HG02970 (cell line): ENCODE results near the gene LSAMP.

Experiments used
- ATAC-seq: cut with Tn5 transposase; IDR thresholded peaks from one replicate; pipeline ENCODE4 v1.9.1; 2021; ENCODE audit warnings: mild to moderate bottlenecking, moderate library complexity, moderate number of reproducible peaks; ENCODE audit not compliant: unreplicated experiment, low FRiP score

The LSAMP gene

DNA sequence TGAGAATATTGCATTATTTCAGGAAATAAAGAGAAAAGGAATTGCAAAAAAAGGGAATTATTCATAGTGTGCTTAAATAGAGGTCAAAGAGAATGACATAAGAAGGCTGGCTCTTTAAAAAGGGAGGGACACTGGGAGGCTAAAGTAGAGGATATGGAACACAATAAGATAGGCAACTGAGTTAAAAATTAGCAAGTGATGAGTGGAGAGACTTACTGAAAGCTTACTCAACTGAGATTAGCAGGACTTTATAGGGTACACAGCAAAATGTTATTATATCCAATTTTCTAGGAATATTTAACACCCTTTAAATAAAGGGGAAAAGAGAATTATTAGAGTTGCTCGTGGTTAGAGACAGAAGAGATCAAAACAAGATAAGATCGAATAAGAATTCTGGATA, 375.2 kb downstream of the LSAMP start:
- ATAC-seq = no peak

DNA sequence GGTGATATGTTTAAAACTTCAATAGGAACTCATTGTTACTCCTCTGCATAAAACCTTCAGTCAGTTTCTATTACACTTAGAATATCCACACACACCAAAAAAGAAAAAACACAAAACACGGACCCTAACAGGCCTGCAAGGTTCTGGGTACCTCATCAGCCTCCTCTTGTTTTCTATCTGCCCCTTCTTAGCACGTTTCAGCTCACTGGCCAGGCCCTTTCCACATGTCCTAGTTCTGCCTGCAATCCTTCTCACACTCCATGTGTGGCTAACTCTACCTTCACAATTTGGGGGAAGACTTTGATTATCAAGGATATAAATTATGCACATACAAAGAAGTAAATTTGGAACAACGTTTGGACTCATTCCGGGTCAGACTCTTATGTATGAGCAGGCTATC, 376.3 kb downstream of the LSAMP start:
- no peak for ATAC-seq

DNA sequence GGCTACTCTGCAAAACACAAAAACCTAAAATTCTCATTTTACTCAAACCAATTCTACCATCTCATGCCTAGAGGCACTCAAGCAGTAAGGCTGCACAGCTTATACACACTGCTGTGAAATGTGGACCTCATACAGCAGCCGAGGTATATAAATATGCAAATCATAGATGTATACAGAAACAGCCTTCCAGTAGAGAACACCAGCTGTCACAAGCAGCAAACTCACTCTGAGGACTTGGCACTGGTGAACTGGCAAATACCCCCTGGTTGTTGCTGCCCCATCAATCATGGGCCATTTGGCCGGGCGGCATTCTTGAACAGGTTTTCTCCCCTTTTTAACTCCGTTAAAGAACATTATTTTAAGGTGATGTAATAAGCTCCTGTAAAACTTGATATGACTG, 378.0 kb downstream of the LSAMP start:
- ATAC-seq = no peak

DNA sequence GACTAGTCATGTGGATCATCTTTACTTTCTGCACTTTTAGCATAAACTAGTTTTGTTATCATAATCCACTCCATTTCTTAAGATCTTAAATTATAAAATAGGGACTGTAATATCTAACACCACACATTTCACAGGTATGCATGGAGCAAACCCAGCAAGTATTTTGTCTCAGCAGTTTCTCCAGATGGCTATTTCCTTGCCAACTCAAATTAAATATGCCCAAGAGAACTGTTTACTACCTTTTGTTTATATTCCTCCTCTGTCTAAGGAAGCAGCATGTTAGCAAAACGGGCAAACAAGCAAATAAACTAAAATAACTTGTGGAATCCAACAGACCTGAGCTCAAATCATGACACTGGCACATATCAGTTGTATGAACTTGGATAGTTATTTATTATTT, 379.8 kb downstream of the LSAMP start:
- no peak for ATAC-seq

DNA sequence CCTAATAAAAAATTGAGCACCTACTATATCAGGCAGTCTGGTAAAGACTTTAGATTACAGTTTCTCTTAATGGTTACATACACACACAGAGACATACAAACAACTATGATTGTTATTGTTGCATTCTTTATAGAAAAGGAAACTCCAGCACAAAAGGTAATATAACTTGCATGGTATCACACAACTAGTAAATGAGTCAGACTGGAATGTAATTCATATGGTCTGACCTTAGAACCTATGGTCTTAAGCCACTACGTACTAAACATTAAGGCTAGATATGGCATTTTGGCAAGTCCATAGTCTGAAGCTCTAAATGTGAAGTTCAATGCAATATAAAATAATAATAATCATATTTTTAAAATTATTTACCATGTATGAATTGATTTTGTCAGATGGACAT, 380.6 kb downstream of the LSAMP start:
- ATAC-seq = no peak

DNA sequence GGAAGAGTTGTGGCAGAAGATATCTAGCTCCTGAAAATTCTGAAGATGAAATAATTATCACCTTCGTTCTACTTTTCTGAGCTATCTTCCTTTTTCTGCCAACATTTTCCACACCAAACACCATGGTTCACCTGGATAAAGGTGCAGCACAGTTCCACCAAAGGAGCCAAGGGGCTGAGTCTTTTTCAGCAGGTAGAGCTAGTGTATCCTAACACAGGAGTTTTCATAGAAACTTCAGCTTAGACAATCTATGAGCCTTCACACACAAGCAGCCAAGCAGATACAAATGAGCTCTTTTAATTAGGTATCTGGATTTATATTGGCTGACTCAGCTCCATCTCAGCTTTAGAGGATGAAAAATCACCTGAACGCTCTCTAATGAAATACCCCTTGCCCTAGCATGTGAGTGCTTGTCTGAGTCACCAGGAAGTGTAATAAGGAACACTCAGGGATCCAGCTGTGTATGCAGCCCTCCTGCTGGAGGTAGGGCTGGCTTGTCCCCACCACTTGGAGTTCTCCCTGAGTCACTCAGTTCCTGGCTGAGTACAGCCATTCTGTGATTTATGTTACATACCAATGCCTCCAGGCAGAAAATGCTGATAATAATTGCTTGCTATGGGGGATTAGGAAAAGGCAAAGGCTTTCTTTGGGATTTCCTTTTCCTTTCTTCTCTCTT, 385.7 kb downstream of the LSAMP start:
- ATAC-seq = no peak

DNA sequence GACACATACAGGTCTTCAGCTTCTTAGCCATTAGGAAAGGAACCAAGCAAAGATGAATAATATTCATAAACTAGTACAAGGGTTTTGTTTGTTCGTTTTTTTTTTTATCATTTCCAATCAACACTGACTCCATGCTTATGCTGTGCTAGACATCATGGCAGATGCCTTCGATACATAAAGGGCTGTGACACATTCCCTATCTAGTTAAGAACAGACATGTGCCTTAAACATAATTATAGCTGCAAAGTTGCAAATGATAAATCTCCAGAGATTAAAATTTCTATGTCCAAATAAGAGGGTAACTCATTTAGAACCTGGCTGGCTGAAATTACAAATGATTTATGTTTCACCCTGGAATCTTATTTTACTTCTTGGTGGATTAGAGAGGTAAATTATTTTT, 386.4 kb downstream of the LSAMP start:
- ATAC-seq = no peak

DNA sequence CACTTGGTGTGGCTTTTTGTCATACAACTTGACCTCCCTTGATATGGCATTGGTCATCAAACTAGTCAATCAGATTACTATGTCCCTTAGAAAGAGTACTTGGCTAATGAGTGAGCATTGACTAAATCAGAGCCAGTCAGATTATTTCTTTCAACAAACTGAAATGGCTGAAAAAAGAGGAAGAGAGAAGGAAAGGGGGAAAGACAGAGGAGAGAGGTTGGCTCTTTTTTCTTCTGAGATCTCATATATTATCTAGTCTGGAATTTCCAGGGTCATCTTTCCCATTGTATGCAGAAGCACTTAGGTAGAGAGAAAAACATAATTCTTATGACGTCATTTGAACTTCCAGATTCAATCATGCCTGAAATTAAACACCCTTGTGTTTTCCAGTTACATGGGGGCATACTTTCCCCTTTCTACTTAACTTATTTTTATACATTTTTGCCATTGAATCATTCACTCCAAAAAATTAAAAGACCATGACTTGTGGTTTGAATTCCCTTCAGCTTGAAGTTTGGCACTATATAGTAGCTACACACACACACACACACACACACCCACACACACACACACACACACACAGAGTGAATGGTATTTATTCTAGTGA, 387.8 kb downstream of the LSAMP start:
- no peak for ATAC-seq

DNA sequence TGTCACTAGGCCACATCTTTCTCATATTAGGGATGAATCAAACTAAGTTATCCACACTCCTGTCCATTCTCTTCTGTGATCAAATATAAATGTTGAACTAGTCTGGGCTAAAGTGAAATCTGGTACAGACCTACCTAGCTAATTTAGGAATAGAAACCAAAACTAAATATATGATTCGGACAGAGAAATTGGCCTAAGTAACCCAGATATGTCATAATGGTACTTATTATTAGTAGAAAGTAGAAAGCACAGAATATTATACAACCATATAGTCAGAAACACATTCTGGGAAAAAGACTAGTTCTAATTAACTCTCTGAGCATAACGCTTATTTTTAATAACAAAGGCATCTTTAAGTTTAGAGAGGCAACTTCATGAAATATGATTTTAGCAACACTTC, 389.0 kb downstream of the LSAMP start:
- ATAC-seq = peak; percentile 71

DNA sequence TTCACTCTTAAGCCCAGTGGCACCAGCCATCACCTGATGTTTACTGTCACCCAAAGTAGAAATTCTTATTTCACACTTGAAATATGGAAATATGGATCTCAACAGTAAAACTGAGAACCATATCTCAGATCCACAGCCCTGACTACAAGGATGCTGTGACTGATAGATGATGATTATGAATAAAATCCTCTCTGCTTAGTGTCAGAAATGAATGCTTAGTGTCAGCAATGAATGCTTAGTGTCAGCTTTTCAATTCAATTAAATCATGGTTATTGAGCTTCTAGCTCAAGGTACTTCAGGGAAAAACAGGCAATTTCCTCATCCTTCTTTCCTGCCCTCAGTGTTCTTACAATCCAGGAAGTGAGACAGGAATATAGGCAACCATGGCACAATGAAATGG, 392.3 kb downstream of the LSAMP start:
- no peak for ATAC-seq

DNA sequence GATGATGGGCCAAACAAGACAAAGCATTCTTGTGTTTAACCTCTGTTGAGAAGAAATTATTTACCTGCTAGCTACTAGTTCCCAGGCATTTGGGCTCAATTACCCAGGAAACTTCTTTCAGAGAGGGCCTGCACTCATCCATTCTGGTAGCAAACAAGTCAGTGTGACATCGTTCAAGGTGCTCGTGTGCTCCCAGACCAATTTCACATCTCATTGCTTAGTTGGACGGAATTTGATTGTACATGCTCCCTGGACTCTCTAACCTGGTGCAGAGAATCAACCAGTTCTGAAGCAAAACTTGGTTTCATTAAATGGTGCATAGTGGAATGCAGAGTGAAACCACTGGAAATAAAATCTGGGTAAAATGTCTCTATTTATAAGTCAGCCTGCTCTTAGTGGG, 392.7 kb downstream of the LSAMP start:
- no peak for ATAC-seq

DNA sequence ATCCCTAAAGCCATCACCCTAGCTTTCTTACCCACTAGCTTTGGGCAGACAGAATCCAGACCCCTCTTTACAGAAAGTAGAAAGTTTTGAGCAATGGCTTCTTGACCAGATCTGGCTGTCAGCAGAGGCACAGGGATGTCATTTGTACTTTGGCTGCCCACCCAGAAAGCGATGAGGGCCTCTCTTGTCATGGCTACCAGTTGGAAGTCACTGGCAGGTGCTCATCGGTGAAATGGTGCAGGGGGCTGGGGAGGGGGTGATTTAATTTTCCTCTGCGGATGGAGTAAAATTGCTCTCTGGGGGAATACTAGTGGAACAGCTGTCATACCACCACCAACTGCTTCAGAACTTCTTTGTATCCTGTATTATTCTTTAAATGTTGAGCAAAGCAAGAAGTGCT, 393.7 kb downstream of the LSAMP start:
- ATAC-seq = no peak

DNA sequence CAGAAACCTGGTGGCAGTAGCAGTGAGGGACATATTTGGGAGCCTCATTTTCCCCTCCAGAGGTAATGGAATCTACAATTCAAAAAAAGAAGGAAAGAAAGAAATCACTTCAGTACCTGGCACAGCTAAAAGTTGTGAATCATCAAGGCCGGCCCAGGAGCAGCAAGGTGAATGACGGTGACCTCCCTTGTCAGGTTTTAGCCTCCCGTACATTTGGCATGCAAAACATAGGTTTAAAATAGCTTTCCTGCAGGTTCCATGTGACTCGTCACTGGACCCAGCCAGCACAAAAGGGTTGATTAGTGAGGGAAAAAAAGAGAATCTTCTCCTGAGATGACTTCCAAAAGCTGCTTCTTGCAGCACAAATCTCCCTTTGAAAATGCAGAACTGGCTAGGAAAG, 394.2 kb downstream of the LSAMP start:
- no peak for ATAC-seq

DNA sequence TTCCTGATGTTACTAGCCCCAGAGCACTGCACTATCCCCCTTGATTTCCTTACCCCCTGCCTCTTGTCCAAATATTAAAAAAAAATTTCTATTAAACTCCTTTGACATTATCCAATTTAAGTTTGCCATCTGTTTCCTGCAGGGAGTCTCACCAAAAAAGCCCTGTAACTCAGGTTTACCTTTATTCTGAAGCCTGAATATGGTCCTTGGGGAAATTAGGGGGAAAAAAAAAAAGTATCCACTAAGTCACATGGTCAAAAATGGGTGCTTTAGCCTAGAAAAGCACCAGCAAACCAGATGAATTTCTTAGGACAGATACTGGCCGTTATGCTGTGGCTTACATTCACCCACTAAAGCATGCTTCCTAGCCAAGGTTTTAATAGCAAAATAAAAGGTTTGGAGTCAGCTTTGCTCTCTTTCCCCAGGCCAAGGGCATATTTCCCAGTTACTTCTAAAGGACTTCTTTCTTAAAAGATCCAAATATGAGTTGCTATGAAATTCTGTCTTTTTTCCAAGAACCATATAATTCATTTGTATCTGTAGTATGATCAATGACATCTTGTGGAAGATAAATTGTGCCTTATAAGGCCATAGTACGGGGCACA, 394.9 kb downstream of the LSAMP start:
- no peak for ATAC-seq

DNA sequence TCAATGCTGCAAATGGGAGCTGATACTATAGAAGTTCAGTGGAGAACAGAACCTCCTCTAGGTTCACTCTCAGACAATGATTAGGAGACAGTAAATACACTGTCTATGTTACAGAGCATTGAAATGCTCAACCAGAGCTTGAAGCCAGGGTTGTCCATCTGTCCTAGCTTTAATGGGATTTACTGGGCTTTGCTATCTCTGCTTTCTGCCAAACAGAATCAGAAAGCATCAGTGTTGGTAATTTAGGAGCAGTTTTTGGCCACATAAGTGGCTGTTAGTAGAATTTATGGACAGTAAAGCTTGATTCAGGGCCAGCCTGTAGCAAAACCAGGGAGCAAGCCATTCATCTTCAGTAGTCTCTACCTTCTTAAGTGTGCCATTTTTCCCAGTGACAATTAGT, 396.3 kb downstream of the LSAMP start:
- ATAC-seq = no peak

DNA sequence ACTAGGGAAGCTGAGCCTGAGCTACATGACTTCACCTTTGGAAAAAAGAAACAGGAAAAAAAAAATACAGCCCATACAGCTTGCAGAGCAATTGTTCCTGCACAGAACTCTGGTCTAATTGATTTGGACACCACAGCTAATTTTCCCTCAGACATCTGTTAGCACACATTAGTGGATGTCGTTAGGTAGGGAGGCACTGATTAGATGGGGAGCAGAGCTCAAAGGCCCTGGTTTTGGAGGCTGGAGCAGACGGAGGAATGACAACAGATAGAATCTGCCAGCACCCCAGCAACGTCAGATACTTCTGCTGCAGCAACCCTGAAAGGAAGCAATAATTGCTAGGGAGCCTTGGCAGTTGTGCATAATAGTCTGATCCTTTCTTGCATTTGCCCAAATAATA, 398.9 kb downstream of the LSAMP start:
- no peak for ATAC-seq

DNA sequence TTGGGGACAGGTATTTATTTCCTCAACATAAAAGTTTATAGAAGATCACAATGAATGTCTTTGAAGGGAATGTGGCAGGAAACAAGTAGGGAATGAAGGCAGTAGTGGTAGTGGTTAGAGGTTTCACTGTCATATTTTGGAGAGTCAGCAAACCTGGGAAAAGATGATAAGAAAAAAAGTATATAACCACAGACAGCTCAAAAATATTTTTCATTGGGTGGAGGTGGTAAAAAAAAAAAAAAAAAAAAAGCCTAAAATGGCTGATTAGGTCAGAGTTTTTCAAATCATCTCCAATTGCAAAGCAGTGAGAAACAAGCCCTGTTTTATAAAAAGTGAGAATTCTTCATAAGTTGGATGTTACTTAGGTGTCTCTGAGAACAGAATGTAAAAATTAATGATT, 400.0 kb downstream of the LSAMP start:
- ATAC-seq = no peak

DNA sequence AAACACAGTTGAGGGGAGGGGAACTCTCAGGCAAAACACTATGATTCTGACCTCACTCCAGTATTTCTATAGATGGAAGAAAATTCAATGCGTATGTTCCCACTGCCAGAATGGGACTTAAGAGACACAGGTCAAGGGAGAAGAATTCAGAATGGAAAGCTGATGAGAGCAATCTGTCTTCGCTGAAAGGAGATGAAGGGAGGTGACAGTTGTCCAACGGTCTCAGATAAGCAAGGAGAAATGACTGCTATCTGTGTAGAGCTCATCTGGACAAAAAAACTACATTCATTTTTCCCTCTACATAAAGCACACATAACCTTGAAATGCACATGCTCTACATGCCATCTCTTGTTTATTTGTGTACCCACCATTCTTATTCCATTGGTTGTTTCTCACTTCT, 405.1 kb downstream of the LSAMP start:
- no peak for ATAC-seq

DNA sequence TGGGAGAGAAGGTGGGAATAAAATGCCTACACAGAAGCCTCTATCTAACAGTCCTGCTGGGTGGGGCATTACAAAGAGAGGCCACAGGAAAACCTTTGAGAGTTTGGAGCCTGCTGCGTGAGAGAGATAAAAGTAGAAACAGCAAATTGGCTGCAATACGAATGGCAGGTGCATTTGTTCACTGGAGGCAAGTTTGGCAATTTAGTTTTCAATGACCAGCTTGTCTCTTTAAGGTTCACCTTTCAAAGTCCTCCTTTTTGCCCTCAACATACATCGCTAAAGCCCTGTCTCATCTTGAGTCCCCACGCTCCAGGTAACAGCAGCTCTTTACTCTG, 405.7 kb downstream of the LSAMP start:
- no peak for ATAC-seq

DNA sequence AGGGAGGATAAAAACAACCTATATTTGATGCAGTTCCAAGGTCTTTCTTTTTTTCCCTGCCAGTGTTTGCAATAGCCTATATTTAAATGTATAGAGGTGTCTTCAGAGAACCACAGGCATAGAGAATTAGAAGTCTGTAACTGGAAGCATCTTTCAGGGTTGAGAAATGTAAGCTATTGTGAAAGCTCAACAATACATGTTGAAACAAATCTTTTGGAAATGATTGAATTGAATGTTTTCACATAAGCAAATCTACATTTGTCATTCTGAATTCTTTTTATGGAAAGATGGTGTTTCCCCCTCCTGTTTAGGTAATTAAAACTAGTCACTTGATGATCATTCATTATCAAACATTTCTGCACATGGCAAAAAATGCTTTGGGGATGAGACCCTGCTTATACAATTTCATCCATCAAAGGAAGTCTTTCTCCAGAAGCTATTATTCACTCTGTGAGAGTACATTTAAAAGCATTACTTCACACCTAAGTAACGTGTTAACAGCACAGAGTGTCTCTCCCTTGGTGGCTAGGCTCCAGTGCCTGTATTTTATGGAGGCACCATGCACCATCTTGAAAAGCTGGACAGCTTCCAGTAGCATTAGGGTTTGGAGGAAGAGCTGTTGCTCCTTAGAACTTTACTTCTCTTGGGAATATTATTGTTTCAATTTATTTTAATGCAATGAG, 406.2 kb downstream of the LSAMP start:
- ATAC-seq = no peak

DNA sequence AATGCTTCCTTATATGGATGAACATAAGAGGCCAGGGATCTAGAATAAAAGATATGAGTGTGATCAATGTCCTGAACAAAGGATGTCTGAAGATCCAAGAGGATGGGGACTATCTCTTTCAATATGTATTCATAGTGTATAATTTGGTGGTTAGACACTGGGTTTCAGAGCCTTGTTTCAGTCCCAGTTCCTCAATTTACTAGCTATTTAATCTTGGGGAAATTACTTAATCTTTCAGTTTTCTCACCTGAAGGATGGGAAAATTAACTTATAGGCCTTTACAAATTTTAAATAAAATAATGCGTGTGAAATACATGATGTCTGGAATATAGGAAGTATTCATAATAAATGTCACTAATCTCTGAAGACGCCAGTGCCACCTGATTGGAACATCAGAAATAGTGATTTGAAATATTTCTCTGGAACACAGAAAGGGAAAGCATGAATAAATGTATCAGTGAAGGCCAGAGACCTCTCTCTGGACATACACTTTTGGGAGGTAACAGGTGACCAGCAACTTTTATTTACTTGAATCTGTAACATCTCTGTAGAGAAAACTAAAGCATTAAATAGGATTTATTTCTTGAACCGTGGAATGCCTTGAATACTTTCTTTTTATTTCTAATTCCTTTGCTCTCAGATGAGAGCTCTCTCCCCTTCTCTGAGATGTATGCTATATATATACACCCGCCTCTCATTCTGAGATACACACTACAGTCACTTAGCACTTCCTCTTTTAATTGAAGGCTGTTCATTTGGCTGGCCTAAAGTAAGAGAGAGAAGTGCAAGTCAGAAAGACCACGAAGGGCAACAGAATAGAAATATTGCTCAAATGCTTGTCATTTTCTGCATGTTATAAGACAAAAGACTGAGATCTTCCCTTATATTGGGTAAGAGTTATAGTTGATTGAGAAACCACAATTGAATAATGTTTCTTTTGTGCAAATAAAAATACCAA, 407.1 kb downstream of the LSAMP start:
- peak; percentile 97 for ATAC-seq
